IMR-90 (cell line): ENCODE results near the gene SIPA1L3. TPM values are rescaled to one million over a fixed set of nuclear protein-coding genes. Genes with fewer than 3 reads are reported as not detected.

Experiments
- ATAC-seq: fragments of 200-7000 bp; cut with Tn5 transposase; 2 replicates; pipeline ENCODE4 v1.9.1; 2020; ENCODE audit warnings: low read depth, mild to moderate bottlenecking, moderate library complexity
- BruUV-seq: library from RNA; stranded (reverse); fragments of 400-500 nt; replicated peaks from 2 replicates; lab custom pipeline; 2021; lab: Mats Ljungman, UMichigan
- CTCF ChIA-PET: fragments of 300-600 bp; formaldehyde crosslinking; extraction: SDS; loops from one replicate; lab custom pipeline; 2021; ENCODE audit warnings: antibody characterized with exemption; lab: Yijun Ruan, JAX
- POLR2A ChIA-PET: fragments of 300-600 bp; sonication (Branson Sonifier 250); formaldehyde crosslinking; loops from one replicate; lab custom pipeline; 2022; ENCODE audit warnings: antibody characterized with exemption; ENCODE audit not compliant: unreplicated experiment; lab: Charles Lee
- DNase-seq: peaks from one replicate; pipeline ENCODE4 v3.0.0; 2013
- H2AFZ ChIP-seq: replicated peaks from 2 replicates; pipeline ENCODE3; 2013; ENCODE audit warnings: low read length, mild to moderate bottlenecking; ENCODE audit not compliant: poor library complexity
- H2AK5ac ChIP-seq: 2 replicates; pipeline ENCODE4 v1.6.1; 2013; ENCODE audit warnings: low read depth, low read length, inconsistent platforms
- H2AK9ac ChIP-seq: replicated peaks from 2 replicates; pipeline ENCODE3; 2013; ENCODE audit warnings: mild to moderate bottlenecking, low read depth, low read length, moderate library complexity; ENCODE audit not compliant: poor library complexity
- H2BK120ac ChIP-seq: 2 replicates; pipeline ENCODE4 v1.6.1; 2013; ENCODE audit warnings: low read depth, low read length, inconsistent platforms
- H2BK15ac ChIP-seq: 3 replicates; pipeline ENCODE4 v1.6.1; 2013; ENCODE audit warnings: low read depth, low read length, inconsistent platforms
- H2BK20ac ChIP-seq: 2 replicates; pipeline ENCODE4 v1.6.1; 2013; ENCODE audit warnings: low read depth, mild to moderate bottlenecking, inconsistent platforms, low read length, moderate library complexity
- H2BK5ac ChIP-seq: 2 replicates; pipeline ENCODE4 v1.6.1; 2013; ENCODE audit warnings: mild to moderate bottlenecking, low read depth, low read length, inconsistent platforms; ENCODE audit not compliant: poor library complexity, severe bottlenecking
- H3K14ac ChIP-seq: replicated peaks from 2 replicates; pipeline ENCODE4 v1.6.1; 2013; ENCODE audit warnings: low read depth, low read length, inconsistent platforms
- H3K18ac ChIP-seq: 2 replicates; pipeline ENCODE4 v1.6.1; 2013; ENCODE audit warnings: low read depth, low read length, control low read depth
- H3K23ac ChIP-seq: 2 replicates; pipeline ENCODE4 v1.6.1; 2013; ENCODE audit warnings: low read depth, low read length, inconsistent platforms
- H3K27ac ChIP-seq: 2 replicates; pipeline ENCODE4 v1.5.1; 2013; ENCODE audit warnings: mild to moderate bottlenecking, control low read depth, low read length; ENCODE audit not compliant: insufficient read depth
- H3K27me3 ChIP-seq: 2 replicates; pipeline ENCODE4 v1.6.1; 2013; ENCODE audit warnings: low read length; ENCODE audit not compliant: control insufficient read depth, insufficient read depth
- H3K36me3 ChIP-seq: 2 replicates; pipeline ENCODE4 v1.6.1; 2013; ENCODE audit warnings: low read length, mixed read lengths; ENCODE audit not compliant: control insufficient read depth, insufficient read depth
- H3K4ac ChIP-seq: 2 replicates; pipeline ENCODE4 v1.6.1; 2013; ENCODE audit warnings: low read depth, low read length, inconsistent platforms
- H3K4me1 ChIP-seq: 2 replicates; pipeline ENCODE4 v1.6.1; 2013; ENCODE audit warnings: low read length, mixed read lengths; ENCODE audit not compliant: control insufficient read depth, insufficient read depth
- H3K4me2 ChIP-seq: 2 replicates; pipeline ENCODE4 v1.6.1; 2013; ENCODE audit warnings: low read depth, mild to moderate bottlenecking, control low read depth, low read length, moderate library complexity
- H3K4me3 ChIP-seq: 2 replicates; pipeline ENCODE4 v1.5.1; 2013; ENCODE audit warnings: low read depth, mild to moderate bottlenecking, control low read depth, low read length, moderate library complexity; ENCODE audit not compliant: insufficient read depth
- H3K56ac ChIP-seq: 2 replicates; pipeline ENCODE4 v1.6.1; 2013; ENCODE audit warnings: low read length, inconsistent platforms; ENCODE audit not compliant: insufficient read depth; ENCODE audit errors: extremely low read depth
- H3K79me1 ChIP-seq, 2 experiments: 2 replicates each; pipeline ENCODE4 v1.6.1; 2013; ENCODE audit warnings: low read length in 2 of 2, inconsistent platforms in 1 of 2, low read depth in 1 of 2
- H3K9ac ChIP-seq: 2 replicates; pipeline ENCODE4 v1.6.1; 2013; ENCODE audit warnings: low read depth, low read length, control low read depth
- H3K9me1 ChIP-seq: 2 replicates; pipeline ENCODE4 v1.6.1; 2013; ENCODE audit warnings: low read length, inconsistent platforms; ENCODE audit not compliant: insufficient read depth
- H3K9me3 ChIP-seq: 2 replicates; pipeline ENCODE4 v1.6.1; 2013; ENCODE audit warnings: low read length; ENCODE audit not compliant: control insufficient read depth, insufficient read depth
- H4K20me1 ChIP-seq: 2 replicates; pipeline ENCODE4 v1.6.1; 2013; ENCODE audit warnings: low read length, inconsistent platforms; ENCODE audit not compliant: insufficient read depth
- H4K5ac ChIP-seq: 2 replicates; pipeline ENCODE4 v1.6.1; 2013; ENCODE audit warnings: mild to moderate bottlenecking, low read depth, low read length, control low read depth
- H4K8ac ChIP-seq, 2 experiments: 2 replicates each; pipeline ENCODE4 v1.6.1; 2013; ENCODE audit warnings: low read depth in 2 of 2, low read length in 2 of 2, control low read depth in 1 of 2, inconsistent platforms in 1 of 2
- H4K91ac ChIP-seq: 2 replicates; pipeline ENCODE4 v1.6.1; 2013; ENCODE audit warnings: low read depth, low read length, inconsistent platforms; ENCODE audit not compliant: insufficient read depth
- CEBPB ChIP-seq: IDR thresholded peaks from 2 replicates; pipeline ENCODE4 v1.6.1; 2012; ENCODE audit warnings: low read depth, low read length, improper control_type of control experiment
- CHD1 ChIP-seq: IDR thresholded peaks from 2 replicates; pipeline ENCODE4 v1.6.1; 2012; ENCODE audit warnings: low read depth, low read length, improper control_type of control experiment
- FOS ChIP-seq: fragments of 150-350 bp; IDR thresholded peaks from 2 replicates; pipeline ENCODE4 v1.6.1; 2016; ENCODE audit warnings: low read depth, low read length
- MAFK ChIP-seq: IDR thresholded peaks from 2 replicates; pipeline ENCODE4 v1.6.1; 2012; ENCODE audit warnings: low read depth, low read length, improper control_type of control experiment
- MAZ ChIP-seq: IDR thresholded peaks from 2 replicates; pipeline ENCODE4 v1.6.1; 2012; ENCODE audit warnings: low read depth, mild to moderate bottlenecking, low read length, improper control_type of control experiment, moderate library complexity, borderline replicate concordance
- NFE2L2 ChIP-seq: fragments of 150-350 bp; IDR thresholded peaks from 2 replicates; pipeline ENCODE4 v1.6.1; 2016; ENCODE audit warnings: low read depth, mild to moderate bottlenecking, low read length
- POLR2A ChIP-seq: IDR thresholded peaks from 2 replicates; pipeline ENCODE4 v1.6.1; 2012; ENCODE audit warnings: mild to moderate bottlenecking, low read depth, low read length
- RAD21 ChIP-seq: IDR thresholded peaks from 2 replicates; pipeline ENCODE4 v1.6.1; 2012; ENCODE audit warnings: low read length, improper control_type of control experiment
- RFX5 ChIP-seq: IDR thresholded peaks from 2 replicates; pipeline ENCODE4 v1.8.0; 2012; ENCODE audit warnings: low read depth, mild to moderate bottlenecking, low read length, moderate library complexity
- SMC3 ChIP-seq: fragments of 150-350 bp; IDR thresholded peaks from 2 replicates; pipeline ENCODE4 v1.6.1; 2016; ENCODE audit warnings: low read depth, mild to moderate bottlenecking, antibody characterized with exemption, low read length, moderate library complexity
- WGBS, 2 experiments: methylation state at CpG; one replicate each; pipeline versions ENCODE4 v1.1.5 to v1.1.7; 2013; ENCODE audit warnings: missing lambda C conversion rate in 2 of 2; ENCODE audit not compliant: insufficient read length in 1 of 2; ENCODE audit errors: extremely low coverage in 2 of 2; 5-methylcytosine and 5-hydroxymethylcytosine counted together
- dilution Hi-C: fragments of 300-500 bp; cut with HindIII; formaldehyde crosslinking; loops from one replicate; pipeline ENCODE4 v1.14.3; 2018; ENCODE audit warnings: low sequenced_read_pairs; ENCODE audit not compliant: unreplicated experiment
- in situ Hi-C: fragments of 300-500 bp; cut with MboI; formaldehyde crosslinking; loops from 3 replicates; pipeline ENCODE4 v1.14.3; 2019; ENCODE audit warnings: low sequenced_read_pairs, inconsistent platforms, mixed read lengths
- intact Hi-C: fragments of 100-400 bp; cut with micrococcal nuclease; formaldehyde crosslinking; loops from 2 replicates; pipeline ENCODE4 v1.10.0; 2022
- polyA plus RNA-seq, 3 experiments: library from polyadenylated mRNA; depleted of rRNA; stranded (reverse); fragments of >200 nt; gene quantifications; 2 replicates each; pipeline ENCODE4 v1.2.3, GENCODE V29; 2012; ENCODE audit warnings: low replicate concordance in 1 of 3
- total RNA-seq: library from RNA; depleted of rRNA; stranded (reverse); fragments of >200 nt; gene quantifications from 2 replicates; pipeline ENCODE4 v1.2.3, GENCODE V29; 2012
- TF ChIP-seq, protein P1 (sequence below): fragments of 150-350 bp; IDR thresholded peaks from 2 replicates; pipeline ENCODE4 v1.6.1; 2017; ENCODE audit warnings: mild to moderate bottlenecking, antibody characterized with exemption, low read length, low read depth
- TF ChIP-seq, protein P2 (sequence below): conservative IDR thresholded peaks from 2 replicates; pipeline ENCODE4 v1.5.1; 2012; ENCODE audit warnings: mild to moderate bottlenecking, low read depth, low read length, improper control_type of control experiment
- TF ChIP-seq, protein P3 (sequence below): fragments of 150-350 bp; IDR thresholded peaks from 2 replicates; pipeline ENCODE4 v1.6.1; 2016; ENCODE audit warnings: low read depth, mild to moderate bottlenecking, low read length, moderate library complexity, borderline replicate concordance

Gene SIPA1L3
- total and polyA plus RNA-seq, 2 of the 4 experiments (the other 2 are of a cell fraction), result 4.1 to 9.4 TPM

DNA sequence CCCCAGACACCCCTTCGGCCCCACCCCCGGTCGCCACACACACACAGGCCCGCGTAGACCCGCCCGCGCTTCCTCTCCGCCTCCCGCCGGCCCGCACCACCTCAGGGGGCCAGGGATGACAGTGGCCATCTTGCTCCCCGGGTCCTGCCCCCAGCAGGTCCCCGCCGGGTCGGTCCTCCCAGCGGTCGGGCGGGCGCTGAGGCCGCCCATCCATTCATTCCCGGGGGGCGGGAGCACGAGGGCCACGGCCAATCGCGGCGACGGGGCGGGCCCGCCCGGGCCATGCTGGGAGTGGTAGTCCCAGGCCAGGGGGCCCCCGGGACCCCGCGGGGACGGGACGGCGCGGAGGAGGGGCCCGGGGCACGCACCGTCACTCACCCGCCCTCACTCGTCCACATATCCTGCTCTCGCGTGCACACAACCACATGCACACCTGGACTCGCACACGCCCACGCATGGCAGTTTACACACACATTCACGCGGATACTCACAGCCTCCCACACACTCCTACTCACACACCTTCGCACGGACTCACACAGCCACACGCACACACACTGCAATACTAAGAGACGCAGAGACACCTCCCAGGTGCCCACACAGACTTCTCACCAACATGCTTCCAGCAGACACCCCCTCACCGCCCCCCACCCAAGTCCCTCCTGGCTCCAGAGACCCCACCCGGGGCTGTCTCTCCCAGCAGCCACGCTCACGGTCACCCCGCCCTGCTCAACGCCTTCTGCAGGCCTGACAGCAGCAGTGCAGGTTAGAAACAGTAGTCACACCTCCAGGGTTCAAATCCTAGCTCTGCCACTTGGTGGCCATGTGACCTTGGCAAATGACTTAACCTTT is 317.2 kb downstream of the SIPA1L3 start, which contains the start of gene DPF1:
TSS of gene DPF1 (minus strand) at position 209 of the 849 bp plus-strand sequence. CDS start at position 129, 80 bp downstream.
- dilution Hi-C loops, result no loop called here
- peak; percentile 98 for ATAC-seq
- POLR2A ChIA-PET, result no interaction called here
- TF ChIP-seq, protein P1, sequence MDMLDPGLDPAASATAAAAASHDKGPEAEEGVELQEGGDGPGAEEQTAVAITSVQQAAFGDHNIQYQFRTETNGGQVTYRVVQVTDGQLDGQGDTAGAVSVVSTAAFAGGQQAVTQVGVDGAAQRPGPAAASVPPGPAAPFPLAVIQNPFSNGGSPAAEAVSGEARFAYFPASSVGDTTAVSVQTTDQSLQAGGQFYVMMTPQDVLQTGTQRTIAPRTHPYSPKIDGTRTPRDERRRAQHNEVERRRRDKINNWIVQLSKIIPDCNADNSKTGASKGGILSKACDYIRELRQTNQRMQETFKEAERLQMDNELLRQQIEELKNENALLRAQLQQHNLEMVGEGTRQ, result peak; percentile 44; the same call in 1 of the 2 replicates
- TF ChIP-seq MAFK (no peak), MAZ (no peak; the same call in 1 of the 2 replicates), FOS (no peak), SMC3 (no peak), RFX5 (no peak), CHD1 (no peak), CEBPB (no peak), RAD21 (no peak), NFE2L2 (no peak), POLR2A (no peak)
- TF ChIP-seq, protein P2, sequence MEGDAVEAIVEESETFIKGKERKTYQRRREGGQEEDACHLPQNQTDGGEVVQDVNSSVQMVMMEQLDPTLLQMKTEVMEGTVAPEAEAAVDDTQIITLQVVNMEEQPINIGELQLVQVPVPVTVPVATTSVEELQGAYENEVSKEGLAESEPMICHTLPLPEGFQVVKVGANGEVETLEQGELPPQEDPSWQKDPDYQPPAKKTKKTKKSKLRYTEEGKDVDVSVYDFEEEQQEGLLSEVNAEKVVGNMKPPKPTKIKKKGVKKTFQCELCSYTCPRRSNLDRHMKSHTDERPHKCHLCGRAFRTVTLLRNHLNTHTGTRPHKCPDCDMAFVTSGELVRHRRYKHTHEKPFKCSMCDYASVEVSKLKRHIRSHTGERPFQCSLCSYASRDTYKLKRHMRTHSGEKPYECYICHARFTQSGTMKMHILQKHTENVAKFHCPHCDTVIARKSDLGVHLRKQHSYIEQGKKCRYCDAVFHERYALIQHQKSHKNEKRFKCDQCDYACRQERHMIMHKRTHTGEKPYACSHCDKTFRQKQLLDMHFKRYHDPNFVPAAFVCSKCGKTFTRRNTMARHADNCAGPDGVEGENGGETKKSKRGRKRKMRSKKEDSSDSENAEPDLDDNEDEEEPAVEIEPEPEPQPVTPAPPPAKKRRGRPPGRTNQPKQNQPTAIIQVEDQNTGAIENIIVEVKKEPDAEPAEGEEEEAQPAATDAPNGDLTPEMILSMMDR, result 0 out of 2 replicates have a peak, but pooled peaks have one; percentile 7
- TF ChIP-seq, protein P3, sequence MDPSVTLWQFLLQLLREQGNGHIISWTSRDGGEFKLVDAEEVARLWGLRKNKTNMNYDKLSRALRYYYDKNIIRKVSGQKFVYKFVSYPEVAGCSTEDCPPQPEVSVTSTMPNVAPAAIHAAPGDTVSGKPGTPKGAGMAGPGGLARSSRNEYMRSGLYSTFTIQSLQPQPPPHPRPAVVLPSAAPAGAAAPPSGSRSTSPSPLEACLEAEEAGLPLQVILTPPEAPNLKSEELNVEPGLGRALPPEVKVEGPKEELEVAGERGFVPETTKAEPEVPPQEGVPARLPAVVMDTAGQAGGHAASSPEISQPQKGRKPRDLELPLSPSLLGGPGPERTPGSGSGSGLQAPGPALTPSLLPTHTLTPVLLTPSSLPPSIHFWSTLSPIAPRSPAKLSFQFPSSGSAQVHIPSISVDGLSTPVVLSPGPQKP, result no peak

More for the DNA sequence above, 317.2 kb downstream of the SIPA1L3 start, which contains the start of gene DPF1:
- peak within 1 kb of the TSS; percentile 71; the same call in 1 of the 2 replicates for H2AK5ac ChIP-seq
- peak within 1 kb of the TSS; percentile 57 for H3K14ac ChIP-seq
- H3K9me3 ChIP-seq, result no peaks in the 10 kb centered on the region
- H4K91ac ChIP-seq, result no peak within 1 kb of the TSS
- no peak within 1 kb of the TSS for H2BK20ac ChIP-seq
- peak within 1 kb of the TSS; percentile 54 for H3K4me3 ChIP-seq
- H3K27ac ChIP-seq, result no peak within 1 kb of the TSS; the same call in 1 of the 2 replicates
- intact Hi-C loops (loop anchor here (2.0 kb wide), 1 partner anchor 321 kb away; no protein-coding TSS in a partner anchor), in situ Hi-C loops (no loop called here)
- peak within 1 kb of the TSS; percentile 98 for H2AFZ ChIP-seq
- peak within 1 kb of the TSS; percentile 15 to 68; a peak in 2 of 4 replicates for H4K8ac ChIP-seq
- peak within 1 kb of the TSS; percentile 92 for H3K23ac ChIP-seq
- peak within 1 kb of the TSS; percentile 9 for H2BK5ac ChIP-seq
- H4K5ac ChIP-seq, result peak within 1 kb of the TSS; percentile 11; the same call in 1 of the 2 replicates
- peaks cover 14% of the 10 kb centered on the region for H3K9me1 ChIP-seq
- CTCF ChIA-PET, result no interaction called here
- peak within 1 kb of the TSS; percentile 27; the same call in 1 of the 2 replicates for H3K18ac ChIP-seq
- H4K20me1 ChIP-seq, result no peaks in the 10 kb centered on the region; the same call in 1 of the 2 replicates
- H3K9ac ChIP-seq, result peak within 1 kb of the TSS; percentile 51
- no peaks in the 10 kb centered on the region for H3K27me3 ChIP-seq
- BruUV-seq, result no TSS peak
- H3K36me3 ChIP-seq, result no peaks in the 10 kb centered on the region
- 2% methylated on average over 23 of the region's 61 CpGs; no CpG with 5 or more reads in 1 of the 2 experiments for WGBS, 2 experiments
- peaks cover 3% of the 10 kb centered on the region; the same call in 1 of the 2 replicates for H3K4me1 ChIP-seq
- peaks cover 8 to 24% of the 10 kb centered on the region in 2 experiments for H3K79me1 ChIP-seq
- no peak within 1 kb of the TSS for H3K56ac ChIP-seq
- peak; percentile 56 for DNase-seq
- peak within 1 kb of the TSS; percentile 91 for H3K4me2 ChIP-seq
- peak within 1 kb of the TSS; percentile 85 for H2AK9ac ChIP-seq
- H3K4ac ChIP-seq, result peak within 1 kb of the TSS; percentile 85; the same call in 1 of the 2 replicates
- no peak within 1 kb of the TSS for H2BK15ac ChIP-seq
- H2BK120ac ChIP-seq, result no peak within 1 kb of the TSS
